ENCODE results near the gene HOXB8. TPM values are rescaled to one million over a fixed set of nuclear protein-coding genes. Genes with fewer than 3 reads are reported as not detected.
A peak's percentile ranks its signal among the peaks of the same experiment; 100 is the strongest.

The HOXB8 gene
- total and polyA plus RNA-seq, 10 donors: 0.07 to 0.14 TPM; not detected in 8

DNA sequence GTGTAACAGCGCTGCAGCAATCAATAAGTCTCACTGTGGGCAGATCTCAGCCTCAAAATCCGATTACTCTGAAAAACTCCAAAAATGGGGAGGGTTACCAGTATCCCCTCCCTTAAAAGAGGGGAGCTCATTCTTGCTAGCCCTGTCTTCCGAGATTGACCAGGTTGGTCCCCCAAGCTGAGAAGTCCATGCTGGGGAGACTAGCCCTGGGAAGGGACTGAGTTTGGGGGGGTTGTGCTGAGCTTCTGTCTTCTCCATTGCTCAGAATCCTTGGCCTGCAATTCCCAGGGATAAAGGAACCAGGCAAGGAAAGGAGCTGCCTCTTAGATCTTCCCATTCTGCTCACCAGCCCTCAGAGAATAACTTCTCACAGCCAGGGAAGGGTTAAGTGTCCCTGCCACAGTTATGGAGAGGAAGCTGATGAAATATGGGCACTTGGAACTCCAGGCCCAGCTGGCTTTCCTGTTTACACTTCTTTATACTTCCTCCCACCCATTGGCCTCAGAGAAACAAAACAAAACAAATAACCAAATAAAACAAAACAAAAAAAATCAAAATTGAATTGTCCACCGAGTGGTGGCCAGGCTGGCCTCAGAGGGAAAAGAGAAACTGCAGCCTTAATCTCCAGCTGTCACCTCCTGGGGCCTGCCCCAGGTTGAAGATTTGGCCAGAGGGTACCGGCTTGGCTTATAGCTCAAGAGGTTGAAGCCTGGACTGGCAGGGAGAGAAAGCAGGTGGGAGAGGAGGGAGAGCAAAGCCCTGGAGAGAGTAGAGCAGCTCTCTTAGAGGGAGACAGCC lies 27.6 kb downstream of the HOXB8 start:
- TF ChIP-seq POLR2A (IDR thresholded peaks at IDR 0.05): no peak
- TF ChIP-seq POLR2AphosphoS5 (IDR thresholded peaks at IDR 0.05): no peak
- TF ChIP-seq, protein P1, sequence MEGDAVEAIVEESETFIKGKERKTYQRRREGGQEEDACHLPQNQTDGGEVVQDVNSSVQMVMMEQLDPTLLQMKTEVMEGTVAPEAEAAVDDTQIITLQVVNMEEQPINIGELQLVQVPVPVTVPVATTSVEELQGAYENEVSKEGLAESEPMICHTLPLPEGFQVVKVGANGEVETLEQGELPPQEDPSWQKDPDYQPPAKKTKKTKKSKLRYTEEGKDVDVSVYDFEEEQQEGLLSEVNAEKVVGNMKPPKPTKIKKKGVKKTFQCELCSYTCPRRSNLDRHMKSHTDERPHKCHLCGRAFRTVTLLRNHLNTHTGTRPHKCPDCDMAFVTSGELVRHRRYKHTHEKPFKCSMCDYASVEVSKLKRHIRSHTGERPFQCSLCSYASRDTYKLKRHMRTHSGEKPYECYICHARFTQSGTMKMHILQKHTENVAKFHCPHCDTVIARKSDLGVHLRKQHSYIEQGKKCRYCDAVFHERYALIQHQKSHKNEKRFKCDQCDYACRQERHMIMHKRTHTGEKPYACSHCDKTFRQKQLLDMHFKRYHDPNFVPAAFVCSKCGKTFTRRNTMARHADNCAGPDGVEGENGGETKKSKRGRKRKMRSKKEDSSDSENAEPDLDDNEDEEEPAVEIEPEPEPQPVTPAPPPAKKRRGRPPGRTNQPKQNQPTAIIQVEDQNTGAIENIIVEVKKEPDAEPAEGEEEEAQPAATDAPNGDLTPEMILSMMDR (IDR thresholded peaks at IDR 0.05 in 8 of 11, conservative IDR thresholded peaks at IDR 0.05 in 3 of 11): no peak
- no peaks in the 10 kb centered on the region for H3K36me3 ChIP-seq
- peak overlapping the region in 2 of 8 donors; percentile 9 to 81 for H3K4me3 ChIP-seq
- H3K4me1 ChIP-seq: peaks cover 15 to 86% (median 44%) of the 10 kb centered on the region in 6 donors
- DNase-seq: no peak
- H3K27me3 ChIP-seq (replicated peaks in 1 of 7): peaks cover 0 to 100% (median 70%) of the 10 kb centered on the region in 7 donors
- H3K27ac ChIP-seq: peak overlapping the region; percentile 2 to 85 (median 78)
- no peaks in the 10 kb centered on the region for H3K9me3 ChIP-seq
- intact Hi-C loops (cut with DNase I; ENCODE audit: low total_unique reads): no loop called here
- WGBS, 5 donors: 29 to 59% (median 34%) methylated on average over 5 of the region's 5 CpGs

DNA sequence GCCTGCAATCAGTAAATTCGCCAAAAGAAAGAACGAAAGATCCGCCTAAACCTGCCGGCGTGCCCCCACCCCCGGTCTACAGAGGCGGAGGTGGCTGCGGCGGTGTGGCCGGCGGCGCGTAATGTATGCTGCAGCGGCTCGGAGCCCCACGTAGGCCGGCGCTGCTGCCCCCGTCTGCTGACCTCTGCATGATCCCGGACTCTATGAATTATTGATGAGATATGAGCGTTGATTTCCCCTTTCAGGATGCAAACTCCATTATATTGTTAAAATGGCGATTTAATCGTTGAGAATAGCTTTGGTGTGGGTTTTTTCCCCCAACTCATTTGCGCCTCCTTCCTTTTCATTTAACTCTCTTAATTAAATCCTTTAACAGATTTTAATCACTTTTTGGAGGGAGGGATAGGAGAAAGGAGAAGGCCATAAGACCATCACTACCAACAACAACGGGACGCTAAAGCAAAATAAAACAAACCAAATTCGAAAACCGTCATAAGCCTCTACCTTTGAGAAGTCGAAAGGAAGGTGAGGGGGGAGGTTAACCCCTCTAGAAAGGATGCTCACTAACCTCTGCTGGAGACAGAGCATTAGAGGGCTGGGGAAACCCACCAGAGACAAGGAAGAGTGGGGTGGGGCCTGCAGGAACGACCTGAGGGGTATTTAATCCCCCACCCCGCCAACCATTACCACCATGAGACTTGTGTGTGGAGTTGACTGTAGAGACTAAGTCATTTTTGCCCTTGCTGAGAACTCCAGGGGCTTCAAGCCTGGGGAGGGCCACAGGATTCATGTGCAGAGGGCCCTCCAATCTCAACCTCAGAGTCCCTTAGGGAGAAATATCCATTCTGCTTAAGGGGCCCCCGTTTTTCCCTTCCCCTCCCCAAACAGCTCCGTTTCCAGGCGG lies 28.5 kb downstream of the HOXB8 start:
- Histone ChIP-seq H3K27me3 (replicated peaks in 1 of 7) (peaks cover 2 to 100% (median 70%) of the 10 kb centered on the region in 7 donors), H3K4me3 (peak overlapping the region; percentile 35 to 81 (median 54)), H3K4me1 (peaks cover 15 to 86% (median 47%) of the 10 kb centered on the region in 6 donors), H3K27ac (peak overlapping the region; percentile 35 to 85 (median 82)), H3K9me3 (no peaks in the 10 kb centered on the region), H3K36me3 (no peaks in the 10 kb centered on the region)
- no peak for DNase-seq
- no peak for TF ChIP-seq POLR2AphosphoS5 (IDR thresholded peaks at IDR 0.05)
- TF ChIP-seq POLR2A (IDR thresholded peaks at IDR 0.05): no peak
- TF ChIP-seq, protein P1 (IDR thresholded peaks at IDR 0.05 in 8 of 11, conservative IDR thresholded peaks at IDR 0.05 in 3 of 11): no peak
- intact Hi-C loops (cut with DNase I; ENCODE audit: low total_unique reads): no loop called here
- 11 to 19% (median 12%) methylated on average over 34 of the region's 34 CpGs for WGBS, 5 donors

DNA sequence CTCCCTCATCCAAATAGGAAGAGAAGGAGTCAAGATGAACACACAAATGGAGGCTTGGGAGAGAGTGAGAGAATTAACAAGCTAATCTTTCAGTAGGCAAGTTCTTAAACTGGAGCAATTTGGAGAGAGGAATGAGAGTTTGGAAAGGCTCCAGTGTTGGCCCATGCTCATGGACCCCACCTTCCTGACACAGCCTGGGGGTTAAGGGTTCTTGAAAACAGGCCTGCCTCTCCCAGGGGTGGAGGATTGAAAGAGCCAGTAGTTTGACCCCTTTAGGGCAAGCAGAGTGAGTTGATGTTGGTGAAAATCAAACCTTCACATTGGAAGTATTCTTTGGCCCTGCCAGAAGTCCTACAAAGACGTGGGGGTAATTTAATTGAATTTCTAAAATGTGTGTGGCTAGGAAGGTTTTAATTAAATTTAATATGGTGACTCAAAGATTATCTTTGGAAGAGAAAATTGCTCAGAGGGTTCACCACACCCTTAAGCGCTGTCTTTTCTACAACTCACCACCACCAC lies 30.8 kb downstream of the HOXB8 start:
- Histone ChIP-seq H3K4me1 (peaks cover 16 to 91% (median 60%) of the 10 kb centered on the region in 6 donors), H3K36me3 (no peaks in the 10 kb centered on the region), H3K27me3 (replicated peaks in 1 of 7) (peaks cover 2 to 100% (median 78%) of the 10 kb centered on the region in 7 donors), H3K27ac (peak overlapping the region in 4 of 8 donors; percentile 76 to 87 (median 84)), H3K9me3 (no peaks in the 10 kb centered on the region), H3K4me3 (peak overlapping the region in 1 of 8 donors; percentile 81)
- WGBS, 5 donors: 64 to 84% (median 71%) methylated on average over 2 of the region's 2 CpGs
- intact Hi-C loops (cut with DNase I; ENCODE audit: low total_unique reads): no loop called here
- TF ChIP-seq, protein P1 (IDR thresholded peaks at IDR 0.05 in 8 of 11, conservative IDR thresholded peaks at IDR 0.05 in 3 of 11): no peak
- no peak for TF ChIP-seq POLR2A (IDR thresholded peaks at IDR 0.05)
- TF ChIP-seq POLR2AphosphoS5 (IDR thresholded peaks at IDR 0.05): no peak
- DNase-seq: no peak
